Ovary (tissue), 3 donors: ENCODE results near the gene SRP54.

Experiments
- CTCF ChIP-seq, 3 donors: fragments of 450-650 bp in 2 of 3; fragments of 200-600 bp in 1 of 3; IDR thresholded peaks; one replicate each; pipeline versions ENCODE4 v1.5.1 to v1.8.0; 2016 to 2022; ENCODE audit warnings: antibody characterized with exemption in 3 of 3, mild to moderate bottlenecking in 1 of 3
- EP300 ChIP-seq: sonication (generic); formaldehyde crosslinking; IDR thresholded peaks from one replicate; pipeline ENCODE4 v1.6.1; 2017; ENCODE audit warnings: antibody characterized with exemption
- POLR2A ChIP-seq: fragments of 450-650 bp; IDR thresholded peaks from one replicate; pipeline ENCODE4 v1.6.1; 2017; ENCODE audit warnings: antibody characterized with exemption, mild to moderate bottlenecking, moderate library complexity
- donor health status: DM: no; HTN: no; CAD: no.

- TF ChIP-seq CTCF (IDR thresholded peaks at IDR 0.05) (no peak), POLR2A (no peak), EP300 (no peak)
Observed at GRCh38 chr14:35001621-35002020, 18.8 kb downstream of the SRP54 start.
